Transverse colon (tissue), 4 donors: ENCODE results near the gene TPD52L1. TPM values are rescaled to one million over a fixed set of nuclear protein-coding genes. Genes with fewer than 3 reads are reported as not detected.

Source experiments
- DNase-seq: peaks from one replicate; pipeline ENCODE4 v3.0.0-alpha.2; 2019
- H3K27ac ChIP-seq, 4 donors: fragments of 200-600 bp; sonication (generic); 2 replicates each; pipeline ENCODE4 v1.5.1; 2016 to 2018; ENCODE audit warnings: inconsistent platforms in 4 of 4
- H3K27me3 ChIP-seq: fragments of 200-600 bp; sonication (generic); 2 replicates; pipeline ENCODE4 v1.5.1; 2017; ENCODE audit warnings: inconsistent platforms
- H3K36me3 ChIP-seq, 4 donors: fragments of 200-600 bp; sonication (generic); 2 replicates each; pipeline ENCODE4 v1.5.1; 2017 to 2019; ENCODE audit warnings: inconsistent platforms in 4 of 4
- H3K4me1 ChIP-seq, 4 donors: fragments of 200-600 bp; sonication (generic); 2 replicates each; pipeline ENCODE4 v1.5.1; 2017 to 2020; ENCODE audit warnings: inconsistent platforms in 4 of 4
- H3K4me3 ChIP-seq, 4 donors: fragments of 200-600 bp; sonication (generic); 1 replicate in 1 of 4; 2 replicates in 3 of 4; pipeline versions ENCODE4 v1.5.1 to v1.6.1; 2017 to 2019; ENCODE audit warnings: inconsistent platforms in 4 of 4
- H3K9me3 ChIP-seq, 2 donors: fragments of 200-600 bp; sonication (generic); 2 replicates each; pipeline ENCODE4 v1.5.1; 2017 to 2019; ENCODE audit warnings: inconsistent platforms in 2 of 2
- CTCF ChIP-seq, 5 experiments: fragments of 200-600 bp in 3 of 5; fragments of 450-650 bp in 2 of 5; sonication (generic) in 3 of 5; IDR thresholded peaks; 1 replicate in 2 of 5; 2 replicates in 3 of 5; pipeline ENCODE4 v1.5.1; 2016 to 2017; ENCODE audit warnings: antibody characterized with exemption in 5 of 5, inconsistent platforms in 3 of 5, mild to moderate bottlenecking in 2 of 5, moderate library complexity in 1 of 5
- EP300 ChIP-seq: sonication (generic); formaldehyde crosslinking; IDR thresholded peaks from one replicate; pipeline ENCODE4 v1.6.1; 2017; ENCODE audit warnings: antibody characterized with exemption, low read depth
- POLR2A ChIP-seq: fragments of 450-650 bp; IDR thresholded peaks from one replicate; pipeline ENCODE4 v1.6.1; 2016; ENCODE audit warnings: antibody characterized with exemption, mild to moderate bottlenecking, moderate library complexity
- POLR2AphosphoS5 ChIP-seq, 3 donors: sonication (generic); formaldehyde crosslinking; IDR thresholded peaks; one replicate each; pipeline ENCODE4 v1.6.1; 2016; ENCODE audit warnings: antibody characterized with exemption in 3 of 3
- WGBS, 2 donors: methylation state at CpG; one replicate each; pipeline ENCODE4 v1.1.5; 2018; ENCODE audit warnings: low coverage in 1 of 2; 5-methylcytosine and 5-hydroxymethylcytosine counted together
- in situ Hi-C, 4 donors: fragments of 200-750 bp; cut with MboI; loops; one replicate each; pipeline versions ENCODE4 v1.15.0 to v1.15.1; 2017; ENCODE audit warnings: low sequenced_read_pairs in 3 of 4, low pct_ligation_motif_present in 1 of 4, low pct_unique_long_range_greater_than_20kb in 1 of 4
- intact Hi-C: fragments of 100-400 bp; cut with DNase I; formaldehyde crosslinking; loops from one replicate; pipeline ENCODE4 v1.15.1; 2023; ENCODE audit warnings: low total_unique reads
- total RNA-seq, 4 donors: library from RNA; depleted of rRNA; stranded (reverse); fragments of >200 nt; gene quantifications; one replicate each; pipeline ENCODE4 v1.1.0, GENCODE V29; 2016

Gene TPD52L1
- total RNA-seq, 4 donors from 2014 or later, result 2.6 to 96.5 (median 25.2) TPM

DNA sequence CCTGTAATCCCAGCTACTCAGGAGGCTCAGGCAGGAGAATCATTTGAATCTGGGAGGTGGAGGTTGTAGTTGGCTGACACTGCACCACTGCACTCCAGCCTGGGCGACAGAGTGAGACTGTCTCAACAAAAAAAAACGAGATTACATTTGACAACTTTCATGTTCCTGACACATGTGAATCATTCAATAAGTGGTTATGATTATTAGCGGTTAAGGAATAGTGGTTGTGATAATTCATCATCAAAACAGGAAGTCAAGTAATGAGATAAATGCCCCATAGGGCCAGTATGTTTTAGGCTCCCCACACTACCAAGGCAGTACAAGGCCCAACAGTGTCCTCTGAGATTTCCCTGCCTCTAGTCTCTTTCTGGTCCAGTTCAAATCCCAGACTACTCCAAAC, 145.7 kb downstream of the TPD52L1 start:
- no peak overlapping the region for H3K27ac ChIP-seq
- peaks cover 0 to 21% (median 11%) of the 10 kb centered on the region in 4 donors for H3K4me1 ChIP-seq
- H3K27me3 ChIP-seq, result no peaks in the 10 kb centered on the region
- WGBS, 2 donors, result 60 to 94% methylated on average over 2 to 3 of the region's 3 CpGs
- TF ChIP-seq EP300, result no peak
- TF ChIP-seq POLR2AphosphoS5 (IDR thresholded peaks at IDR 0.05), result no peak
- TF ChIP-seq POLR2A, result no peak
- TF ChIP-seq CTCF (IDR thresholded peaks at IDR 0.05), result no peak
- no peaks in the 10 kb centered on the region for H3K9me3 ChIP-seq
- peaks cover 0 to 6% (median 0%) of the 10 kb centered on the region in 4 donors for H3K36me3 ChIP-seq
- no peak overlapping the region for H3K4me3 ChIP-seq
- in situ Hi-C loops (loop anchor here in 1 of 4 donors (10.0 kb wide), 1 partner anchor 134 kb away; no protein-coding TSS in a partner anchor), intact Hi-C loops (no loop called here)
- no peak for DNase-seq

- intact Hi-C loops, result no loop called here
- Histone ChIP-seq H3K36me3 (peaks cover 0 to 6% (median 0%) of the 10 kb centered on the region in 4 donors), H3K9me3 (no peaks in the 10 kb centered on the region), H3K27ac (peak overlapping the region; percentile 79 to 93 (median 90)), H3K4me1 (peaks cover 0 to 21% (median 11%) of the 10 kb centered on the region in 4 donors), H3K27me3 (no peaks in the 10 kb centered on the region), H3K4me3 (peak overlapping the region; percentile 49 to 89 (median 70))
- no peak for DNase-seq
- in situ Hi-C loops, result loop anchor here (10.0 to 25.0 kb wide), 2 partner anchors 661 to 694 kb away; partner anchors contain the start of gene HINT3 (in 3 of the 4)
- WGBS, 2 donors, result 0 to 2% methylated on average over 8 to 11 of the region's 11 CpGs
- TF ChIP-seq CTCF (IDR thresholded peaks at IDR 0.05) (no peak), POLR2A (no peak), POLR2AphosphoS5 (IDR thresholded peaks at IDR 0.05) (no peak), EP300 (no peak)
Measured at GRCh38 chr6:125300992-125301434, 147.4 kb downstream of the TPD52L1 start.

DNA sequence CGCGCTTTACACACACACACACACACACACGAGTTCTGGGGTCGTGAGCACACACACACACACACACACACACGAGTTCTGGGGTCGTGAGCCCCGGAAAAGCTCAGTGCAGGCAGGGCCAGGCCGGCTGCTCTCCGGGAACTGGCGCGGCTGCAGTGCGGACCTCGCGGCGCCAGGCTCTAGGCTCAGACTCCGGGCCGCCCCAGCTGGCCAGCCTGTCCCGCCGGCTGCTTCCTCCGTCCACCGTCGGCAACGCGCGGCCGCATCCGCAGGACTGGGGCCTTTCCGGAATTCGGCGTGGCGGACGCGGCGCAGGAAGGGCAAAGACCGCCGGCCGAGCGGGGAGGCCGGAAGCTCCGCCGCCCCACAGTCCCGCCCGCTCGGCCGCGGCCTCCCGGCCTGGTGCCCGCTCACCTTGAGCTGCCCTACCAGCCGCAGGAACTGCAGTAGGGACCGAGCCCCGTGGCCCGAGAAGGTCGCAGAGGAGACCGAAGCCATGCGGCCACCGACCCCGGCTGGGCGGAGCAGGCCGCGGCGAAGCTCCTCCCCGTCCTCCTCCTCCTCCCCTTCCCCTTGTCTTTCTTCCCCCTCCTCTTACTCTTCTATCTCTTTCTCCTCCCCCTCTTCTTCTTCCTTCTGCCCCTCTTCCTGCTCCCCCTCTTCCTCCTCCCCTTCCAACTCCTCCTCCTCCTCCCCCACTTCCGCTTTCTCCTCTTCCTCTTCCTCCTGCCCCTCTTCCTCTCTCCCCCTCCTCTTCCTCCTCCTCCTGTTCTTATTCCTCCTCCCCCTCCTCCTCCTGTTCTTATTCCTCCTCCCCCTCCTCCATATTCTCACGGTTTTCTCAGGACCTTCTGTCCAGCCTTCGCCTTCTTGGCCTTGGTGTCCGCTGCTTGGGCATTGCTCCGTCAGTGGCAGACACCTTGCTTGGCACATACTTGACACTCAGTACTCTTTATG, 148.1 kb downstream of the TPD52L1 start, which contains the start of gene HDDC2:
Gene HDDC2 (minus strand): TSS at position 533 of the 957 bp plus-strand sequence. CDS start 35 bp downstream, at position 498.
- Histone ChIP-seq H3K9me3 (no peaks in the 10 kb centered on the region), H3K4me3 (peak within 1 kb of the TSS; percentile 49 to 89 (median 70)), H3K4me1 (peaks cover 0 to 21% (median 11%) of the 10 kb centered on the region in 4 donors), H3K36me3 (peaks cover 0 to 6% (median 0%) of the 10 kb centered on the region in 4 donors), H3K27ac (peak within 1 kb of the TSS; percentile 79 to 93 (median 90)), H3K27me3 (no peaks in the 10 kb centered on the region)
- intact Hi-C loops (no loop called here), in situ Hi-C loops (loop anchor here (10.0 to 25.0 kb wide), 2 partner anchors 661 to 693 kb away; partner anchors contain the start of gene HINT3 (in 3 of the 4))
- WGBS, 2 donors, result 7 to 78% methylated on average over 4 to 58 of the region's 67 CpGs
- DNase-seq, result peak; percentile 75
- TF ChIP-seq POLR2AphosphoS5 (IDR thresholded peaks at IDR 0.05) (peak in 2 of 3 donors; percentile 53 to 71), POLR2A (peak; percentile 67), CTCF (IDR thresholded peaks at IDR 0.05) (peak in 1 of 5 experiments; percentile 22), EP300 (no peak)
